OCI-LY7 (cell line): ENCODE measurements around the gene KCNB1.

Source experiments
- CTCF ChIP-seq: fragments of 200-600 bp; sonication (generic); conservative IDR thresholded peaks from 2 replicates; pipeline ENCODE4 v1.5.1; 2014; ENCODE audit warnings: mild to moderate bottlenecking, antibody characterized with exemption, low read length, moderate library complexity, mixed read lengths
- EZH2phosphoT487 ChIP-seq: fragments of 200-600 bp; sonication (generic); IDR thresholded peaks from 2 replicates; pipeline ENCODE4 v1.6.1; 2018; ENCODE audit warnings: low read depth, borderline replicate concordance, mild to moderate bottlenecking, mixed run types, antibody characterized with exemption, low read length, moderate library complexity, mixed read lengths

GRCh38 chr20:49379338-49379737 is 103.1 kb downstream of the KCNB1 start:
- no peak for TF ChIP-seq CTCF
- TF ChIP-seq EZH2phosphoT487 = no peak
